Measurements from ENCODE around the gene DENND2D.

Gene DENND2D

GRCh38 chr1:111247125-111247838, 46.8 kb upstream of the DENND2D start:
- no peak for ATAC-seq
- TF ChIP-seq ZC3H10 (CRISPR knock-in tag; IDR thresholded peaks at IDR 0.05) (no peak), CSDC2 (CRISPR knock-in tag; IDR thresholded peaks at IDR 0.05) (no peak), PATZ1 (CRISPR knock-in tag; IDR thresholded peaks at IDR 0.05; ENCODE audit: borderline replicate concordance) (no peak), ZNF70 (CRISPR knock-in tag; IDR thresholded peaks at IDR 0.05) (no peak), GLIS3 (CRISPR knock-in tag; IDR thresholded peaks at IDR 0.05) (no peak), ISL1 (CRISPR knock-in tag; IDR thresholded peaks at IDR 0.05) (no peak), ESRRG (CRISPR knock-in tag; IDR thresholded peaks at IDR 0.05) (no peak), CSRNP3 (CRISPR knock-in tag; IDR thresholded peaks at IDR 0.05) (no peak), PPARA (CRISPR knock-in tag; IDR thresholded peaks at IDR 0.05; ENCODE audit: borderline replicate concordance) (no peak), SNAI2 (CRISPR knock-in tag; IDR thresholded peaks at IDR 0.05) (no peak), BACH2 (CRISPR knock-in tag; IDR thresholded peaks at IDR 0.05; ENCODE audit: borderline replicate concordance) (no peak), ZFP30 (CRISPR knock-in tag; IDR thresholded peaks at IDR 0.05) (no peak), RARB (CRISPR knock-in tag; IDR thresholded peaks at IDR 0.05) (no peak), ZNF565 (CRISPR knock-in tag; conservative IDR thresholded peaks at IDR 0.05; ENCODE audit: low read depth) (no peak), TOX (CRISPR knock-in tag; IDR thresholded peaks at IDR 0.05; ENCODE audit: borderline replicate concordance) (no peak), ARNTL (CRISPR knock-in tag; IDR thresholded peaks at IDR 0.05; ENCODE audit: borderline replicate concordance, low read depth) (no peak), TCF4 (CRISPR knock-in tag; IDR thresholded peaks at IDR 0.05; ENCODE audit: borderline replicate concordance) (no peak)
- TF ChIP-seq, protein P1, sequence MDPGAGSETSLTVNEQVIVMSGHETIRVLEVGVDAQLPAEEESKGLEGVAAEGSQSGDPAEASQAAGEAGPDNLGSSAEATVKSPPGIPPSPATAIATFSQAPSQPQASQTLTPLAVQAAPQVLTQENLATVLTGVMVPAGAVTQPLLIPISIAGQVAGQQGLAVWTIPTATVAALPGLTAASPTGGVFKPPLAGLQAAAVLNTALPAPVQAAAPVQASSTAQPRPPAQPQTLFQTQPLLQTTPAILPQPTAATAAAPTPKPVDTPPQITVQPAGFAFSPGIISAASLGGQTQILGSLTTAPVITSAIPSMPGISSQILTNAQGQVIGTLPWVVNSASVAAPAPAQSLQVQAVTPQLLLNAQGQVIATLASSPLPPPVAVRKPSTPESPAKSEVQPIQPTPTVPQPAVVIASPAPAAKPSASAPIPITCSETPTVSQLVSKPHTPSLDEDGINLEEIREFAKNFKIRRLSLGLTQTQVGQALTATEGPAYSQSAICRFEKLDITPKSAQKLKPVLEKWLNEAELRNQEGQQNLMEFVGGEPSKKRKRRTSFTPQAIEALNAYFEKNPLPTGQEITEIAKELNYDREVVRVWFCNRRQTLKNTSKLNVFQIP (CRISPR knock-in tag; IDR thresholded peaks at IDR 0.05; ENCODE audit: borderline replicate concordance, low read depth), result no peak
- TF ChIP-seq, protein P2, sequence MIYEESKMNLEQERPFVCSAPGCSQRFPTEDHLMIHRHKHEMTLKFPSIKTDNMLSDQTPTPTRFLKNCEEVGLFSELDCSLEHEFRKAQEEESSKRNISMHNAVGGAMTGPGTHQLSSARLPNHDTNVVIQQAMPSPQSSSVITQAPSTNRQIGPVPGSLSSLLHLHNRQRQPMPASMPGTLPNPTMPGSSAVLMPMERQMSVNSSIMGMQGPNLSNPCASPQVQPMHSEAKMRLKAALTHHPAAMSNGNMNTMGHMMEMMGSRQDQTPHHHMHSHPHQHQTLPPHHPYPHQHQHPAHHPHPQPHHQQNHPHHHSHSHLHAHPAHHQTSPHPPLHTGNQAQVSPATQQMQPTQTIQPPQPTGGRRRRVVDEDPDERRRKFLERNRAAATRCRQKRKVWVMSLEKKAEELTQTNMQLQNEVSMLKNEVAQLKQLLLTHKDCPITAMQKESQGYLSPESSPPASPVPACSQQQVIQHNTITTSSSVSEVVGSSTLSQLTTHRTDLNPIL (CRISPR knock-in tag; IDR thresholded peaks at IDR 0.05; ENCODE audit: low read depth), result no peak
- TF ChIP-seq, protein P3, sequence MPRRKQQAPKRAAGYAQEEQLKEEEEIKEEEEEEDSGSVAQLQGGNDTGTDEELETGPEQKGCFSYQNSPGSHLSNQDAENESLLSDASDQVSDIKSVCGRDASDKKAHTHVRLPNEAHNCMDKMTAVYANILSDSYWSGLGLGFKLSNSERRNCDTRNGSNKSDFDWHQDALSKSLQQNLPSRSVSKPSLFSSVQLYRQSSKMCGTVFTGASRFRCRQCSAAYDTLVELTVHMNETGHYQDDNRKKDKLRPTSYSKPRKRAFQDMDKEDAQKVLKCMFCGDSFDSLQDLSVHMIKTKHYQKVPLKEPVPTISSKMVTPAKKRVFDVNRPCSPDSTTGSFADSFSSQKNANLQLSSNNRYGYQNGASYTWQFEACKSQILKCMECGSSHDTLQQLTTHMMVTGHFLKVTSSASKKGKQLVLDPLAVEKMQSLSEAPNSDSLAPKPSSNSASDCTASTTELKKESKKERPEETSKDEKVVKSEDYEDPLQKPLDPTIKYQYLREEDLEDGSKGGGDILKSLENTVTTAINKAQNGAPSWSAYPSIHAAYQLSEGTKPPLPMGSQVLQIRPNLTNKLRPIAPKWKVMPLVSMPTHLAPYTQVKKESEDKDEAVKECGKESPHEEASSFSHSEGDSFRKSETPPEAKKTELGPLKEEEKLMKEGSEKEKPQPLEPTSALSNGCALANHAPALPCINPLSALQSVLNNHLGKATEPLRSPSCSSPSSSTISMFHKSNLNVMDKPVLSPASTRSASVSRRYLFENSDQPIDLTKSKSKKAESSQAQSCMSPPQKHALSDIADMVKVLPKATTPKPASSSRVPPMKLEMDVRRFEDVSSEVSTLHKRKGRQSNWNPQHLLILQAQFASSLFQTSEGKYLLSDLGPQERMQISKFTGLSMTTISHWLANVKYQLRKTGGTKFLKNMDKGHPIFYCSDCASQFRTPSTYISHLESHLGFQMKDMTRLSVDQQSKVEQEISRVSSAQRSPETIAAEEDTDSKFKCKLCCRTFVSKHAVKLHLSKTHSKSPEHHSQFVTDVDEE (CRISPR knock-in tag; IDR thresholded peaks at IDR 0.05), result no peak

DNA sequence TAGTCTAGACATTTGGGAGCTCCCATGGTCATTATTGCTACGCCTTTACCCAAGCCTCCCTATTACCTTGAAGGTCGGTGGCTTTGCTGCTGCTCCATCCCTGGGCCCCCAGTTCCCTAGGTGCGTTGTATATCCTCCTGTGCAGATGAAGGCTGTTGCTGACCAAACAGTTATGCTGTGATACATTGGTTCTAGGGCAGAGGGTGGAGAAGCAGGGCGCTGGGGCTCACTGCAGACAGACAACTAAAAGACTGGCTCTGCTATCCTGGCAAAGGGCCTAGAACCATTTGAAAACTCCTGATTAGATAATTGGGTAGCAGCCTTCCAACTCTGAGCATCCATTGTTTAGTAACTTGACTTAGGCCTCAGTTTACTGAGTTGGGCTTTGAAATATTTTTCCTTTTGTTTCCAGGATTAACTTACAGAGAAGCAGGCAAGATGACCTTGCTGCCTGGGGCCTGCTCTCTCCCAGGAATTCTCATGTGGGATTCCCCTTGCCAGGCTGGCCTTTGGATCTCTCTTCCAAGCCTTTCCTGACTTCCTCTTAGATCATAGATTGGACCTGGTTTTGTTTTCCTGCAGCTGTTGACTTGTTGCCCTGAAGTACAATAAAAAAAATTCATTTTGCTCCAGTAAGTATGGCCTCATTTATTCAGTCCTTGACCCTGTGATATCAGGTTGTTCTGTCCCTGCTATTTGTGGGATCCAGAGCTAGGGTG, 42.5 kb upstream of the DENND2D start:
- ATAC-seq, result no peak
- TF ChIP-seq ZNF70 (CRISPR knock-in tag; IDR thresholded peaks at IDR 0.05) (no peak), BACH2 (CRISPR knock-in tag; IDR thresholded peaks at IDR 0.05; ENCODE audit: borderline replicate concordance) (no peak), CSRNP3 (CRISPR knock-in tag; IDR thresholded peaks at IDR 0.05) (no peak), ZFP30 (CRISPR knock-in tag; IDR thresholded peaks at IDR 0.05) (no peak), ZFP3 (CRISPR knock-in tag; IDR thresholded peaks at IDR 0.05) (no peak), PPARA (CRISPR knock-in tag; IDR thresholded peaks at IDR 0.05; ENCODE audit: borderline replicate concordance) (no peak), GLIS3 (CRISPR knock-in tag; IDR thresholded peaks at IDR 0.05) (no peak), ISL1 (CRISPR knock-in tag; IDR thresholded peaks at IDR 0.05) (no peak), PATZ1 (CRISPR knock-in tag; IDR thresholded peaks at IDR 0.05; ENCODE audit: borderline replicate concordance) (no peak)
- TF ChIP-seq, protein P3 (CRISPR knock-in tag; IDR thresholded peaks at IDR 0.05), result no peak
